OCI-LY7 (cell line): ENCODE measurements around the gene ZBTB39. TPM values are rescaled to one million over a fixed set of nuclear protein-coding genes. Genes with fewer than 3 reads are reported as not detected.

Experiments used
- BruUV-seq: library from RNA; stranded (reverse); fragments of 400-500 nt; replicated peaks from 2 replicates; lab custom pipeline; 2021; lab: Mats Ljungman, UMichigan
- CTCF ChIA-PET: fragments of 300-600 bp; sonication (Branson Sonifier 250); formaldehyde crosslinking; loops from one replicate; lab custom pipeline; 2022; ENCODE audit warnings: antibody characterized with exemption; ENCODE audit not compliant: unreplicated experiment; lab: Charles Lee
- POLR2A ChIA-PET: fragments of 300-600 bp; sonication (Branson Sonifier 250); formaldehyde crosslinking; loops from one replicate; lab custom pipeline; 2022; ENCODE audit warnings: antibody characterized with exemption; lab: Charles Lee
- DNase-seq: peaks from one replicate; pipeline ENCODE4 v3.0.0-alpha.2; 2015; ENCODE audit warnings: low spot score
- H2AFZ ChIP-seq: fragments of 200-600 bp; sonication (generic), shearing (Covaris generic); 2 replicates; pipeline ENCODE4 v1.6.1; 2014; ENCODE audit warnings: mild to moderate bottlenecking, antibody characterized with exemption, low read length, moderate library complexity
- H3K27ac ChIP-seq: fragments of 200-600 bp; sonication (generic); 2 replicates; pipeline ENCODE4 v1.5.1; 2014; ENCODE audit warnings: mixed run types, low read depth, mild to moderate bottlenecking, moderate library complexity, low read length, inconsistent platforms; ENCODE audit not compliant: poor library complexity, severe bottlenecking
- H3K36me3 ChIP-seq: fragments of 200-600 bp; sonication (generic); 2 replicates; pipeline ENCODE4 v1.6.1; 2014; ENCODE audit warnings: mild to moderate bottlenecking, antibody characterized with exemption, low read length, moderate library complexity, mixed read lengths; ENCODE audit not compliant: insufficient read depth
- H3K4me1 ChIP-seq: fragments of 200-600 bp; sonication (generic); 2 replicates; pipeline ENCODE4 v1.5.1; 2014; ENCODE audit warnings: mild to moderate bottlenecking, low read length; ENCODE audit not compliant: insufficient read depth, poor library complexity, severe bottlenecking
- H3K4me2 ChIP-seq: fragments of 200-600 bp; sonication (generic); 2 replicates; pipeline ENCODE4 v1.6.1; 2014; ENCODE audit warnings: mild to moderate bottlenecking, low read length
- H3K4me3 ChIP-seq: fragments of 200-600 bp; sonication (generic); 2 replicates; pipeline ENCODE4 v1.5.1; 2014; ENCODE audit warnings: mild to moderate bottlenecking, low read depth, low read length; ENCODE audit not compliant: poor library complexity, severe bottlenecking
- H3K79me2 ChIP-seq: fragments of 200-600 bp; sonication (generic); 2 replicates; pipeline ENCODE4 v1.6.1; 2016; ENCODE audit warnings: low read depth, mild to moderate bottlenecking, low read length, moderate library complexity, mixed read lengths; ENCODE audit not compliant: insufficient read depth
- H3K9me2 ChIP-seq: fragments of 200-600 bp; sonication (generic); 2 replicates; pipeline ENCODE4 v1.6.1; 2016; ENCODE audit warnings: mild to moderate bottlenecking, low read length, mixed read lengths; ENCODE audit not compliant: insufficient read depth
- H3K9me3 ChIP-seq: fragments of 200-600 bp; sonication (generic); 2 replicates; pipeline ENCODE4 v1.6.1; 2014; ENCODE audit warnings: mild to moderate bottlenecking, mixed run types, low read length, mixed read lengths
- H4K20me1 ChIP-seq: fragments of 200-600 bp; sonication (generic); 2 replicates; pipeline ENCODE4 v1.6.1; 2014; ENCODE audit warnings: mild to moderate bottlenecking, antibody characterized with exemption, low read length, moderate library complexity, mixed read lengths; ENCODE audit not compliant: insufficient read depth
- EZH2phosphoT487 ChIP-seq: fragments of 200-600 bp; sonication (generic); IDR thresholded peaks from 2 replicates; pipeline ENCODE4 v1.6.1; 2018; ENCODE audit warnings: low read depth, borderline replicate concordance, mild to moderate bottlenecking, mixed run types, antibody characterized with exemption, low read length, moderate library complexity, mixed read lengths
- intact Hi-C: fragments of 100-400 bp; cut with micrococcal nuclease; formaldehyde crosslinking; loops from one replicate; pipeline ENCODE4 v1.10.0; 2022; ENCODE audit not compliant: unreplicated experiment
- total RNA-seq, 2 experiments: library from RNA; depleted of rRNA in 1 of 2; stranded (reverse); fragments of >200 nt in 1 of 2; shearing (Covaris generic) in 1 of 2; gene quantifications; 2 replicates each; pipeline ENCODE4 v1.2.3, GENCODE V29; 2014 to 2022
- TF ChIP-seq, protein P1 (sequence below): fragments of 200-600 bp; sonication (generic); conservative IDR thresholded peaks from 2 replicates; pipeline ENCODE4 v1.5.1; 2014; ENCODE audit warnings: mild to moderate bottlenecking, antibody characterized with exemption, low read length, moderate library complexity, mixed read lengths

ZBTB39 gene
- total RNA-seq, 2 experiments from 2014 or later: 10.0 to 10.9 TPM

DNA sequence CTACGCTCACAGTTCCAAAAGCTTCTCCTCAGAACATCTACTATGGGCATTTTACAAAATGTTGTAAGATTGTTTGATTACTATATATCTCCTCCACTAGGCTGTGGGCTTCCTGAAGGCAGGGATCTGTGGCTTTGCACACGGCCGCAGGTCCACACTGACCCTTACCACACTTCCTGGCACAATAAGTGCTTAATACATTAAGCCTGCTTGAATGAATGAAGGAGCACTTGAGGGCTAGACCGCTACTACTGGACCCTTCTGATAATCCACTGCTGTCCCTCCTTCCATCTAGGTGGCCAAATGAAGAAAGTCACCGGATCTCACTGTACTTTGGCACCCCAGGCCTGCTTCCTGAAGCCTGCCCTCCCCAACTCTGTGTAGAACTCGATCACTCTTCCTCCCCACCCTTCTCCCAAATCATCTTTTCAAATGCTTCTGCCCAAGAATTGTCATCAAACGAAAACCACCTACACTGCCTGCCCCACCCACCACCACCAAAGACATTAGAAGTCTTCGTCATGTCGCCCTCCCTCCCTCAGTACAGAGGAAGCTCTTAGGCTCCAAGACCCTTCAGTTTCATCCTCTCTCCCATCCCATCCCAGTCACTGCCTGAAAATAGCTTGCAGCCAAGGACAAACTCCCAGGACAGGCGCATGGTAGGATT is 596 bp upstream of the ZBTB39 start:
- Histone ChIP-seq H3K27ac (no peak overlapping the region), H3K36me3 (peaks cover 27% of the 10 kb centered on the region), H3K4me1 (peaks cover 15% of the 10 kb centered on the region), H3K9me2 (no peaks in the 10 kb centered on the region), H3K9me3 (no peaks in the 10 kb centered on the region), H3K4me3 (peak overlapping the region; percentile 48), H3K4me2 (peak overlapping the region; percentile 42), H2AFZ (peak overlapping the region; percentile 88), H3K79me2 (peaks cover 14% of the 10 kb centered on the region; the same call in 1 of the 2 replicates), H4K20me1 (0 out of 2 replicates have a peak, but pooled peaks cover 5% of the 10 kb centered on the region)
- TF ChIP-seq, protein P1, sequence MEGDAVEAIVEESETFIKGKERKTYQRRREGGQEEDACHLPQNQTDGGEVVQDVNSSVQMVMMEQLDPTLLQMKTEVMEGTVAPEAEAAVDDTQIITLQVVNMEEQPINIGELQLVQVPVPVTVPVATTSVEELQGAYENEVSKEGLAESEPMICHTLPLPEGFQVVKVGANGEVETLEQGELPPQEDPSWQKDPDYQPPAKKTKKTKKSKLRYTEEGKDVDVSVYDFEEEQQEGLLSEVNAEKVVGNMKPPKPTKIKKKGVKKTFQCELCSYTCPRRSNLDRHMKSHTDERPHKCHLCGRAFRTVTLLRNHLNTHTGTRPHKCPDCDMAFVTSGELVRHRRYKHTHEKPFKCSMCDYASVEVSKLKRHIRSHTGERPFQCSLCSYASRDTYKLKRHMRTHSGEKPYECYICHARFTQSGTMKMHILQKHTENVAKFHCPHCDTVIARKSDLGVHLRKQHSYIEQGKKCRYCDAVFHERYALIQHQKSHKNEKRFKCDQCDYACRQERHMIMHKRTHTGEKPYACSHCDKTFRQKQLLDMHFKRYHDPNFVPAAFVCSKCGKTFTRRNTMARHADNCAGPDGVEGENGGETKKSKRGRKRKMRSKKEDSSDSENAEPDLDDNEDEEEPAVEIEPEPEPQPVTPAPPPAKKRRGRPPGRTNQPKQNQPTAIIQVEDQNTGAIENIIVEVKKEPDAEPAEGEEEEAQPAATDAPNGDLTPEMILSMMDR: no peak
- TF ChIP-seq EZH2phosphoT487: no peak
- POLR2A ChIA-PET: no interaction called here
- DNase-seq: no peak
- no TSS peak for BruUV-seq
- intact Hi-C loops: loop anchor here (5.0 kb wide), 1 partner anchor 175 kb away; no protein-coding TSS in a partner anchor
- CTCF ChIA-PET: interaction anchor here (3.0 kb wide), 1 partner anchor 105 kb away, joined by 12 read pairs; the partner anchor contains the start of gene STAT6

DNA sequence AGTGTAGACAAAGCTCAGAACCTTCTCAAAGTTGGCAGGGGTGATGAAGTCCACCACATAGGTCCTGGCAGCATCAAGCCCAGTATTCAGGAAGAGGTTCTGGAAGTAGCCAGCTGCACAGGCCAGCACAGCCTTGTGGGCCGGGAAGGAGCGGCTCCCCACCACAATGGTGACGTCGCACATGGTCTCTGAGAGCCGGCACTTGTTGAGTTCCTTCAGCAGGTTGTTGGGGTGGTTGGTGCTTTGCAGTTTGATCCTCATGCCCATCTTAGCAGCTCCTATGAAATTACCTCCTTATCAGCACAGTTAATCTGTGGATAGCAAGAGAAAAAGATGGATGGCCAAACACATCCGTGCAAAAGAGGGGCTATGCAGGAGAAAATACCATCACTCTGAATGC is 1.7 kb downstream of the ZBTB39 start:
- H3K4me1 ChIP-seq: peaks cover 15% of the 10 kb centered on the region
- H3K4me2 ChIP-seq: peak overlapping the region; percentile 85; the same call in 1 of the 2 replicates
- intact Hi-C loops: loop anchor here (5.0 kb wide), 1 partner anchor 178 kb away; no protein-coding TSS in a partner anchor
- CTCF ChIA-PET: interaction anchor here (0.6 to 3.0 kb wide), 3 partner anchors 13 to 124 kb away, joined by 3 to 12 read pairs (median 3); partner anchors contain the start of genes LRP1 and STAT6
- H3K79me2 ChIP-seq: peaks cover 18% of the 10 kb centered on the region; the same call in 1 of the 2 replicates
- H3K4me3 ChIP-seq: no peak overlapping the region
- H3K27ac ChIP-seq: no peak overlapping the region
- H4K20me1 ChIP-seq: 0 out of 2 replicates have a peak, but pooled peaks cover 11% of the 10 kb centered on the region
- H3K9me3 ChIP-seq: no peaks in the 10 kb centered on the region
- no TSS peak for BruUV-seq
- POLR2A ChIA-PET: interaction anchor here (0.7 to 1.4 kb wide), 5 partner anchors 8 to 143 kb away, joined by 3 to 4 read pairs (median 3); partner anchors contain the start of genes LRP1-AS and STAT6
- H2AFZ ChIP-seq: no peak overlapping the region
- TF ChIP-seq EZH2phosphoT487: no peak
- TF ChIP-seq, protein P1: no peak
- no peaks in the 10 kb centered on the region for H3K9me2 ChIP-seq
- DNase-seq: no peak
- H3K36me3 ChIP-seq: peaks cover 47% of the 10 kb centered on the region
